HT1080 (cell line): ENCODE results near the gene DMC1. TPM values are rescaled to one million over a fixed set of nuclear protein-coding genes. Genes with fewer than 3 reads are reported as not detected.

Source experiments
- DNase-seq: peaks from one replicate; pipeline ENCODE4 v3.0.0-alpha.2; 2015; ENCODE audit warnings: low read depth
- total RNA-seq: library from RNA; depleted of rRNA; stranded (reverse); fragments of >200 nt; shearing (Covaris generic); gene quantifications from 2 replicates; pipeline ENCODE4 v1.2.3, GENCODE V29; 2014

The DMC1 gene
- total RNA-seq, 1 experiment from 2014 or later, result 0.03 TPM

DNA sequence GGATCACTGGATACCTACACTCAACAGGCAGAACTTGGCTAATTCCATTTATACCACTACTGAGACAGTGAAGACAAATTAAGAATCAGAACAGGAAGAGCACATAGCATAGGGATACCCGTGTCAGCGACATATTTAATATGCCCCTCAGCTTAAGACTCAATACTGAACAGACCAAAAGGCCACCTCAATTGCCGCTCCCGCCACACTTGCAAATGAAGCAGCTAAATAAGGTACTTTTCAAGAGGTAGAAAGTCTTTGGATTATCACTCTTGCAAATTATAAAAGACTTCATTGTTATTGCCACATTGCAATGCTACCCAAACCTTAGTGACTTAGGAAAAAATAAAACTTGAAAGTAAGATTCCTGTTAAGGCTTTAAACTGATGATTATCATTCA, 67.0 kb downstream of the DMC1 start:
- no peak for DNase-seq

- no peak for DNase-seq
Measured at GRCh38 chr22:38501797-38502672, 67.9 kb downstream of the DMC1 start.

- DNase-seq, result no peak
Measured at GRCh38 chr22:38497869-38498268, 72.1 kb downstream of the DMC1 start.

GRCh38 chr22:38494939-38495338, 75.0 kb downstream of the DMC1 start:
- DNase-seq, result no peak

DNA sequence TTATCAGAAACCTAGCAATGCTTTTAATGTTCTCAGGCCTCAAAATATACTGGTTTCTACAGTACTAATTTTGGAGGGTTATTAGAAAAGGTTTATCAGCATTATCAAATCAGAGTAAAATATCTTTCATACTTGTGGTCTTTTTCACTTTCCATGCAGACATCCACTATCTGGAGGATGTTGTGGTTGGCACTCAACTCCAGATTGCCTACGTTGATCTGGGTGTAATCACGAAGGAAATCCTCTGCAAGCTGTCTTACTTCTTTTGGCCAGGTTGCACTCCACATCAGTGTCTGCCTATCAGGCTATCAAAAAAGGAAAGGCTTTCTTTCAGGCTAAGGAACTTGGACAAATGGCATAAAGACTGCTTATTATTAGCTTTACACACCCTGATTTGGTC, 75.5 kb downstream of the DMC1 start:
- DNase-seq, result no peak

- DNase-seq, result no peak
Measured at GRCh38 chr22:38491707-38492348, 78.2 kb downstream of the DMC1 start.

GRCh38 chr22:38490915-38491314, 79.1 kb downstream of the DMC1 start:
- DNase-seq, result no peak

- DNase-seq, result no peak
Measured at GRCh38 chr22:38490475-38490874, 79.5 kb downstream of the DMC1 start.

GRCh38 chr22:38489561-38490145, 80.3 kb downstream of the DMC1 start:
- no peak for DNase-seq

DNA sequence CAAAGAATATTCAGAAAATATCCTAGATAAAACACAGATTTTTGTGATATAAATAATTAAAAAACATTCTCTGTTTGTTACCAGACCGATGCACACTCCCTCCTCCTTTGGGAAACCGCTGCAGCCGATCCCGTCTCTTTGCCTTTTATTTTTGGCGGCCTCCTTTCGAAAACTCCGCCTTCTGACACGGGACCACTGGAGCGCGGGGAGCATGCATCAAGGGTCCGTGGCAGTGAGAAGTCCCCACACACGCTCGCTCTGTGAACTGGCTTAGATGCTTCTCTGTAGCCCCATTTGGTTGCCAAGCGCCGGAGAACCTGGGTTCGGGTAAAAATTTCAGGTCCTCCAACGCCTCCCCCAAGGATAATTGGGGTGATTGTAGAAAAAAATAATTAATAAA, 80.8 kb downstream of the DMC1 start:
- no peak for DNase-seq

GRCh38 chr22:38487946-38488345, 82.0 kb downstream of the DMC1 start:
- DNase-seq, result no peak

DNA sequence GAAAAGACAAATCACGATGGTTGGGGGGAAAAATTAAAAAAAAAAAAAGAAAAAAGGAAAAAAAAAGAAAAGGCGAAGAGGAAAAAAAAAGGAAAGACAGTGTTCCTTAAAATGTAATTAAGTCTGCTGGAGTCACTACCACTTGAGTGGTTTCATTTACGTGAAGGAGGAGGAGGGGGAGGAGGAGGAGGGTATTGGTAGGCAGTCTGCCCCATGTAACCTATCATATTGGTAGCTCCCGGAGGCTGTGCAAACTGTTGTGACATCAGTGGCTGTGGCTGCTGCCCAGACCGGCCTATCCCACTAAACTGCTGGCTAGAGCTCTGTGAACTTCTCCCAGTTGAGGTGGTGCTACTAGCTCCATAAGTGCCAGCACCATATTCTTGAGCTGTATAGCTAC, 84.2 kb downstream of the DMC1 start:
- no peak for DNase-seq

GRCh38 chr22:38484244-38484643, 85.7 kb downstream of the DMC1 start:
- no peak for DNase-seq

DNA sequence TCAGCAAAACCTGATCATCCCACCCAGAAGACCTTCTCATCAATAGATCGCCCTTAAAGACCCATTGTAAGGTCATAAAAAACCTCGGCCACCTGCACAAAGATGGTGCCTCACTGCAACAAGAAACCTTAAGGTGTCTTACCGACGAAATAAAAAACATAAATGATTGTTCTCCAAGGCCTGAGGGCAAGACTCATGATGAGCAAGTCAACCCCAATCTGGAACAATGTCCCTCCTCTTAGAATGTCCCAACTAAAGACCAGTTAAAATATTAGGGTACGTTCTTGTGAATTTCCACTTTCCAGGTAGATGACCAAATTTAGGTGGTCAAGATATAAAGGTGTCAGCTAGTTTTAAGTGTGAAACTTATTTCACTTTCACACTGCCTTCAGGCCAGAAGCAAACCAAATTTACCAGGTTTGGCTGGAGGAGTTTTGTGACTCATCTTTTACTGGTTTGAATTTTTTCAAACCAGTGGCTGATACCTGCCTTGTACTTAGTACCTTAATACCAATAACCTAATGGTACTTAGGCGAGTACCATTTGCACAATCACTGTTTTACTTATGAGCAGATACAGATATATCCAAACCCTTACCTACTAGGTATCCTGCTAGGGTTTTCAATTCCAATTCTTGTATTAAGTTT, 87.2 kb downstream of the DMC1 start:
- DNase-seq, result no peak

- DNase-seq, result no peak
Measured at GRCh38 chr22:38481871-38482332, 88.1 kb downstream of the DMC1 start.

GRCh38 chr22:38481162-38481870, 88.7 kb downstream of the DMC1 start:
- no peak for DNase-seq

DNA sequence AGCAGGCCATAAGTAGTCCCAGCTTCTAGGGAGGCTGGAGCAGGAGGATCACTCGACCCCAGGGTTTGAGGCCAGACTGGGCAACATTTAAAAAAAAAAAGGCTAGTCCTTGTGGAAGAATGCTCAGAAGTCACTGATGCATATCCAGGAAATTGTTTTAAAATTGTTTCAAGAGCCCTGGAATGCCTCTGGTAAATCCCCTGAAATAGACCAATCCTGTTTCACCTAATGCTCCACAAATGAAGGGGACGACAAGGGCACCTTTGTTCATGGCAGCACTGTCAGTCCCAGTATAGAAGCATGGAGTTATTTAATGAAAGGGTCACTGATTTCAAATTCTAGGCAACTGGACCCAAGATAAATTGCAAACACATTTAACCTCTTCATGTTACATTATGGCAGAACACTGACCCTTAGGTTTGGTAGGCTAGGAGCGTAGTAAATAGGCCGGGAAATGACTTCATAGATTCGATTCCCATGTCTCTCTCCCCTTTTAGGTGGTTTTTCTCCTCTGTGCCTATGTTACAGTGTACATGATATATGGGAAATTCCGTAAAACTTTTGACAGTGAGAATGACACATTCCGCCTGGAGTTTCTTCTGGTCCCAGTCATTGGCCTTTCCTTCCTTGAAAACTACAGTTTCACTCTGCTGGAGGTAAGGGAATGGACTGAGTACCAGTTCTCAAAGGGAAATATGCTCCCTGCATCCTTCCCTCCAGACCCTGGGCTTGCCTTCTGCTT, 90.7 kb downstream of the DMC1 start:
- DNase-seq, result no peak

- no peak for DNase-seq
Measured at GRCh38 chr22:38477585-38477984, 92.4 kb downstream of the DMC1 start.

GRCh38 chr22:38474003-38474607, 95.9 kb downstream of the DMC1 start:
- DNase-seq, result no peak

DNA sequence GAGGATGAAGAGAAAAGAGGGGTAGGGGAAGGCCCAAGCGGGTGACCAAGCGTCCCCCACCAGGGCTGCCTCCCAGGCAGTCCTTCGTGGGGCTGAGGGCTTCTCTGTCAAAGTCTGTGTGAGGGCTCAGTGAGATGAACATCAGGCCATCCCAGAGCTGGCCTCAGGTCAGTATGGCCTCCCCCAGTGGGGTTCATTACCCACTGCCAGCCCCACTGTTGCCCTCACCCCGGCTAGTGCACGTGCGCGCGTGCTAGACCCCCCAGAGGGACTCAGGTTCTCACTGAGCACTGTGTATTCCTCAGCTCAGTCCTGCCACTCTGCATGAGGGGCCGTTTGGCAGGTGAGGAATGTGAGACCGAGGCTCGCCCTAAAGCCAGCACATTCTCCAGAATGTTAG, 98.7 kb downstream of the DMC1 start:
- DNase-seq, result no peak
